Inflammatory macrophage treated with lipopolysaccharide for 4 hours (primary cell): Measurements from ENCODE around the gene NEGR1.

ENCODE experiments used
- DNase-seq: peaks from one replicate; pipeline ENCODE4 v3.0.0-alpha.2; 2020

The NEGR1 gene

DNA sequence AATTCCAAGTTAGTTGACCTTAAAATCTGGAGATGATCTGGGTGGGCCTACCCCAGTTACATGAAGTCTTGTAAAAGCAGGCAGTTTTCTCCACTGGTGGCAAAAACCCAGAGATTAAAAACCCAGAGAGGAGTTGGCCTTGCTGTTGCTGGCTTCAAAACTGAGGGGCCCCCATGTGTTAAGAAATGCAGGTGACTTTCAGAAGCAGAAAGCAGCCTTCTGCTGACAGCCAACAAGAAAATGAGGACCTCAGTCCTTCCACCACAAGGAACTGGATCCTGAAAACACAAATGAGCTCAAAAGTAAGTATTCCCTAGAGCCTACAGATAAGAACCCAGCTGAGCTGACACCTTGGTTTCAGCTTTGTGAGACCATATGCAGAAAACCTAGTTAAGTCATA, 857.8 kb downstream of the NEGR1 start:
- no peak for DNase-seq

DNA sequence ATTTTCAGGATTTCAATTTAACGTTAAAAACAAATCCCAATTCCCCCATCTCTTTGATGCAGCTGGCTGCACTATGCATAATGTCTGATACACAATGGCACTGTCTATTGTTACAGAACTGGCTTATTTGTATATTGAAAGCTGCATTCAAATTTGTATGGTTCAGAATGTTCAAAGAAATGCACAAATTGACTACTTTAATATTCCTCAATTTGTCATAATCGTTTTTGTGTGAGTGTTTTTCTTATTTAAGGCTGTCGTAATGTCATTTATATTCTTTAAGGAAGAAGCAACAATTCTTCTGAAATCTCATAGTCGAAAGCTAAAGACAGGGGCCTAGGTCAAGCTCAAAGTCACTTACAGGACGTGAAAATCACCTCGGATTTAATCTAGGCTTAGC, 860.1 kb downstream of the NEGR1 start:
- no peak for DNase-seq

DNA sequence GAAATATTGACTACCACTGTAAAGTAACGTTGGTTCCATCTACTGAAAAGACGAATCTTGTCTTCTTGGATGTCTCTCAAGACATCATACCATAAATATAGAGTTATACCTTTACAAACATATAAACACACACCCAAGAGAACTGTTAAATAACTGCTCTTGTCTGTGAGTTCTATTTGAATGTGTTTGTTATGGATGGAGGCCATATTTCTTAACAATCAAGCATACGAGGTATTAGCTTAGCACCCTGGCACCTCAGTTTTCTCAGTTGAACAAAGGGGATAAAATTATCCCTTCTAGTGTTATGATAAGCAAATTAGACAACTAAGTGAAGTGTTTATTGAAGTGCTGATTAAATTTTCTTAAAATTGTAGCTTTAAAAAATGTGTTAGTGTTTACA, 864.9 kb downstream of the NEGR1 start:
- no peak for DNase-seq

DNA sequence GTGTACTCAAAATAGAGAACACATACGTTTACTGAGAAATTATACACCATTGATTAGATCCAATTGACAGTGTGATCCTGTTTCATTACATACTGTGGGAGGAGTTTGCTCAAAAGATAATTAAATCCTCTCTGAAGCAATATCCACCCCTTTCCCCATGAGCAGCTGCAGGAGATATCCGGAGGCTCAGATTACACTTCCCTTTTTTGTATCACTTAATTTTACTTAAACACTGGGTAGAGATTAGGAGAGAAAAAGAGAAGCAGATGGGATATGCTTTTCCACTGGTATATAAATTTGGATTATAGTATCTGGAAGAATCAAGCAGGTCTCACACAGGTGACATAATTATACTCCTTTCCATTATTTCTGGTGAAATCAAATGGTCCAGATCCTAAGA, 868.2 kb downstream of the NEGR1 start:
- DNase-seq: peak; percentile 59

DNA sequence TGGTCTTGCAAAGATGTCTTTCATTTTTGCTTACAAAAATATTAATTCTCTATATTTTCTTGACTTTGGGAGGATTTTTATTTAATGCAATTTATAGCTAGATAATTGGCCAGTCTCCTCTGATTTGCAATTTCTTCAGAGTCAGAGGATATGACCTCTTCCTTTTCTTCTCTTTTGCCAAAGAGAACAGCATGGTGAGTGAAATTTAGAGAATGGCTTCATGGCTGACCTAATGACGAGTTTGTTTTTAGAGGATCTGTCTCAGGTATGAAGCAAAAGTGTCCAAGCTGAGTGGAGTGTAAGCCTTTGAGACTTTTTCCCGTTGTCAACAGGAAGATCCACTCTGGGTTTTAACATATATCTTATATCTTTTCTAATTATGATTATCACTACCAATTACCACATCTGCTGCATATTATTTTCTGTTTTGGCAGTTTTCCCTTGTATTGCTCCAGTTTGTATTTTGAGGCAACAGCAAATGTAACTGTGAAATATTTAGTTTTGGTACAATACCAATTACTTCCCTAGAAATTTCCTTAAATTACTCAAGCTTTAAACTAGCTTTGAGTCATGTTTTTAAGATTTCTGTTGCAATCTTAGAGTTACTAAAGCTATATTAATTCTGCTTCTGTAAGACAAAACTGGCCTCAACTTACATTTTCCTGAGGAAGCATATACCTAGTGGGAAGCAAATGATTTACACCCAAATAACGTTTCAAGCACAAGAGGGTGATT, 868.7 kb downstream of the NEGR1 start:
- peak; percentile 87 for DNase-seq

DNA sequence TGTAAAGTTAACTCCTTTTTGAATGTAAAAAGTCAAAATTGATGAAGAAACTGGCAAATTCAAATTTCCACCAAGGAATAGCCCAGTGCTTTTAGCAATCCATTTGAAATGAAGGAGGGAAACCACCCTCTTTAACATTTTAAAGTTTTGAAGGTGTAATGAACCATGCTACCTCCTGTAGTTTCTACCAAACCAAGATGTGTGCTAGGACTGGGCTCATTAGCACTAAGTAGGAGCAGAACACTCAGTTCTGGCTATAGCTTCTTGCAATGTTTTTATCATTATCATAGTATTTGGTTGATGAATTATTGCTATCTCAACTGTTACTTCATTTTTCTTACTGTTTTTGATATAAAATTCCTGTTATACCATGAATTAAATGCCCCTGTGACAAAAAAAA, 882.3 kb downstream of the NEGR1 start:
- no peak for DNase-seq

DNA sequence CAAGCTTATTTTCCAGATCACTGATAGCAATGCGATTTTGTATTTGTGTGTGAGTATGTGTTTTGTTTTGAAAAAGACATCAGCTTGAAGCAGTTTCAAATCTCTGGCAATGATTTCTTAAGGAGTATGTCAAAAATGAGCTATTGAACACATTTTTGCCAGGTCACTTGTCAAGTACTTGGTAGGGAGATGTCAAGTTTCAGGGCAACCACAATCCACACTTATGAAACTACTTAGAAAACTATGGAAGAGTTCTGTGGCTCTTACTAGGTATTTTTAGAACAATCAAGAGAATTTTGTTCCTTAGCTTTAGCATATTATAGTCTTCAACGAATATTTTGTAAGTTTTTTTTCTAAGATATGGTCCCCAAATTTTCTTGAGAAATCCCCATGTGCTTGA, 882.7 kb downstream of the NEGR1 start:
- DNase-seq: no peak

DNA sequence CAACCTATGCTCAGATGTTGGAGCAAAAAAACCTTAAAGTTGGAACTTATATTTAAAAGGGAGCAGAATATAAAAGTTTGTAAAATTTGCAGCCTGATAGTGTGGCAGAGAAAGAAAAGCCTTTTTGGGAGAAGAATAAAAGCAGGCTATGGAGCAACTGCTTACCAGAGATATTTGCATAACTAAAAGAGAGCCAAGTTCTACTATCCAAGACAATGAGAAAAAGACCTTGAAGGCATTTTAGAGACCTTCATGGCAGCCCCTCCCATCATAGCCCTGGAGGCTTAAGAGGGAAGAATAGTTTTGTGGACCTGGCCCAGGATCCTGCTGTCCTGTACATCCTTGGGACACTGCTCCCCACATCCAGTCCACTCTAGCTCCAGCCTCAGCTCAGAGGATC, 889.0 kb downstream of the NEGR1 start:
- DNase-seq: no peak

DNA sequence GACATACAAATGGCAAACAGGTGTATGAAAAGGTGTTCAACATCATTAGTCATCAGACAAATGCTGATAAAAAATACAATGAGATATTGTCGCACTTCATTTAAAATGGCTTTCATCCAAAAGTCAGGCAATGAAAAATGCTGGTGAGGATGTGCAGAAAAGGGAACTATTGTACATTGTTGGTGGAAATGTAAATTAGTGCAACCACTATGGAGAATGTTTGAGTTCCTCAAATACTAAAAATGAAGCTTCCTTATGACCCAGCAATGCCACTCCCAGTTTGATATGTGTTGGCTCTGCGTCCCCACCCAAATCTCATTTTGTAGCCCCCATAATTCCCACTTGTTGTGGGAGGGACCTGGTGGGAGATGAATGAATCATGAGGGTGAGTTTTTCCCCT, 891.8 kb downstream of the NEGR1 start:
- no peak for DNase-seq

DNA sequence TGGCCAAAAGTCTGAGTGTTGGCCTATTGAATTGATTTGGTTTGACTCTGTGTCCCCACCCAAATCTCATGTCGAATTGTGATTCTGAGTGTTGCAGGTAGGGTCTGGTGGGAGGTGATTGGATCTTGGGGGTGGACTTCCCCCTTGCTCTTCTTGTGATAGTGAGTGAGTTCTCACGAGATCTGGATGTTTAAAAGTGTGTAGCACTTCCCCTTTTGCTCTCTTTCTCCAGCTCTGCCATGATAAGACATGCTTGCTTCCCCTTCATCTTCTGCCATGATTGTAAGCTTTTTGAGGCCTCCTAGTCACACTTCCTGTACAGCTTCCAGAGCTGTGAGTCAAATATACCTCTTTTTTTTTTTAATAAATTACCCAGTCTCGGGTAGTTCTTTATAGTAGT, 904.5 kb downstream of the NEGR1 start:
- DNase-seq: no peak

DNA sequence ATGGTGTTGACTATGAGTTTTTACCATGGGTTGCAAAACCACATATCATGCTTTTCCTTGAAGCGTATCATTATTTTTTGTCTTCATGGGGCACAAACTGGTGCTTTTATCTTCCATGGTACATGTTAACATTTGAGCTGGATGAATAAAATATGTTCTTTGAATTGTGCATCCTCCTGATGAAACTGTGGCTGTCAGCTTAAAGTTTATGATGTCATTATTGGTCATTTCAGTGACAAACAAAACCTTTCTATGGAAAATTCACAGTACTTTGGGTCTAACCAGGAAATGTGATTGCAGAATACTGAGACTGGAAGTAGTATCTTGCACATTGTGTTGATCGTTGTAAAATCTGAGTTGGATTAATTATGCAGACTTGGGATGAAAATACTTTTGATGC, 909.8 kb downstream of the NEGR1 start:
- DNase-seq: no peak

DNA sequence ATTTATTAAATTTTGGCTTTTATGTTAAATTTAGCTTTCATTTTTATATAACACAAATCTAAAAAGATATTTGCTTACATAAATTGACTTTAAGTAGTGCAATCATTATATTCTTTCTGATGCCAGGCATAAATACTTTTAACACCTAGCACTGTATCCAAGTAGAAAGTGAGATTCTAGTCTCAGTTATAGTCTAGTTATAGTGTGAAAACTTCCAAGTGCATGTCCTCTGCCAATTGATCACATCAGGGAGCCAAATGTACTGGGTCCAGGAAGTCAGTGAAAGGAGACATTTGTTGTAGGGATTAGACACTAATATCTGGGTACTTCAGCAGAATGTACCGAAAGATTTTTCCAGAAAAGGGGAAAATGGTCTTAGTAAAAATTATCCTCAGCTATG, 910.8 kb downstream of the NEGR1 start:
- DNase-seq: no peak

DNA sequence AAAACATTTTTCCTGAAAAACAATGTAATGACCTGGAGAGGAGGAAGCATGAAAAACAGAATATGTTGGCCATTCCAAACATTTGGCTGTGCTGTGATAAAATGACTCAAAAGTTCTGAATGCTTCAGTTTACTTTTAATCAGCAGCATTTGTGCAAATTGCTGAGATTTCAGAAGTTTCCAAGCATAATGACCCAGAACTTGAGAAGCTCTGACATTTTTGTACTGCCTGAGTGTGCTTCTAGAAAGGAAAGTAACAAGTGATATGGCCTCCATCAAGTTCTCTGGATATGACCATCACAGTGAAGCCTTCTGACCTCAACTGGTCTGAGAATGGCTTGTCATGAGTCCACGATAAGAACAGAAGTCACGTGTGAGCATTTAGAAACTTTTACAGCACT, 918.1 kb downstream of the NEGR1 start:
- DNase-seq: no peak

DNA sequence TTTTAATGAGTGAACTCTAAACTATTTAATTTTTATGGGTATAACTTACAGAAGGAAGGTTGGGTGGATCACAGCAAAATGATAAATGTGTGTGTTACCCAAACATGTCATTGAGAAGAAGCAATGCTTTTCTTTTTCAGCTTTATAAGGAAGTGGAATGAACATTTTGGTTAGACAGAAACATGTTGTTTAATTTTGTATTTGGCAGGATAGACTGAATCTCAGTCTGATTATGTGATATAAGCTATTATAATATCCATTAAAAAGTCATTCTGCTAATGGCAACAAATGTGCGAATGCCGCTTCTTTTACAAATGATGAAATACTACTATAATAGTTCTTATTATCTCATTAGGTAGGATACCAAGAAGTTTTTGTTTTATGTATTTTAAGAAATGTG, 919.6 kb downstream of the NEGR1 start:
- DNase-seq: no peak

DNA sequence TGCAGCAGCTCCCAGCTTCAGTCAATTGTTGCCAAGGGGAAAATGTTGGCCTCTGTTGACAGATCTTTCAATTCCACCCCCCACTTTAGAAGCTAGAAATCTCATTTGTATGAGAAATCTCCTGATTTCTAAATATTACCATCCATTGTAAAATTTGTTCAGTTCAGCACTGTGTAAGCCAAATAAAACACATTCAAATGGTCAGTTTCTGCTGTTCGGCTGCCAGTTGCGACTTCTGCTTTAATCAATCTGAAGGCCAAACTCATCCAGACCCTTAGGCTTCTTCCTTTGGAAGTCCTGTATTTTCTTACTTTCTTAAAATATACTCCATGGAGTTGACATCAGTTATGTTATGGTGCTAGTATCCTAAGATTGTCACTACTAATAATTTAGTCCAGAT, 920.3 kb downstream of the NEGR1 start:
- DNase-seq: no peak

DNA sequence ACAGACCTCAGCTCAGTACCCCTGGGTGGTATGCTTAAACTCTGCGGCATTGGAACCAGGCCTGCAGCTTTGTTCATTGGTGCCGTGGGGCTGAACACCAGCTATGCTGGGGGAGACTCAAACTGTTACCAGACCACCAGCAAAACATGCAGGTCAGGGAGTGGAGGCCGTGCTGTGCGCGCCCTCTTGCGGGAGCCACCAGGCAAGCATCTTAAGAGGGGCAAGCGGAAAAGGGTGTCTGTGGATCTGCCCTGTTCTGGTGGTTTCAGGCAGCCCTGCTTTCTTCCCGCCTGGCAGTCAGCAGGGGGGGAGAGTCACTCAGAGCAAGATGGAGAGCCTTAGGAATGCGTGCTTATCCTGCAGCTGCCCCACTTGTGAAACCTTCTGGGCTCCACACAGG, 924.6 kb downstream of the NEGR1 start:
- no peak for DNase-seq

DNA sequence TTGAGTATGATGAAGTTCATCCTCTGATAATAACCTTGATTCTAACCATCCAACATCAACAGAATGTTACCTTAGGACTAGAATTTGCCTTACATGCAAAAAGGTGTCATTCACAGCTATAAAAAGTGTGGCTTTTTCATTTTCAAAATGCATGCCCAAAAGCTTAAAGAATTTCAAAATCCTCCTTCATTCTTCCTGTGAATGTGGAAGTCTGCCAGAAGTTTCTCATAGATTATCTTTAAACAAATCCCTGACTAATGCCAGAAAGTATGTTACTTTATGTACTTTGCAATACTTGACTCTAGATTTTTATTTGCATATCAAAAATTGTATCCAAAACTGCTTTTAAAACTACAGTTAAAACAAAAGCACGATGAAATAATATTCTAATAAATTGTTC, 930.9 kb downstream of the NEGR1 start:
- DNase-seq: no peak

DNA sequence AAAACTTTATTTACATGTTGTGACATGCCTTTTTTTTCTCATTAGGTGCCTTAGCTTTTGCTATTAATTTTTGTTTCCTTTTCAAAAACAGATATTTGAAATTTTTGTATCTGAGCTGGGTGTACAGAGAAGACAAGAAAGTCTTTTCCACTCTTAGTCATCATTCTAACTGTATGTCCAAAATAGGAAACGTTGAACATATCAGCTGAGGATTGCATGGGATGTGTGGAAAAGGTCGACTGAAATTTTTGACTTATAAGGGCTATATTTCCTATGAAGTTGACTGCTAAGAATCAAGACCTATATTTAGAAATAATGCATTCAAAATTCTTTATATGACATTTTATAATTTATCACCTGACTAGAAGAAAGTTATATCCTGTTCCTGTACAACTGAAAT, 931.5 kb downstream of the NEGR1 start:
- DNase-seq: no peak

DNA sequence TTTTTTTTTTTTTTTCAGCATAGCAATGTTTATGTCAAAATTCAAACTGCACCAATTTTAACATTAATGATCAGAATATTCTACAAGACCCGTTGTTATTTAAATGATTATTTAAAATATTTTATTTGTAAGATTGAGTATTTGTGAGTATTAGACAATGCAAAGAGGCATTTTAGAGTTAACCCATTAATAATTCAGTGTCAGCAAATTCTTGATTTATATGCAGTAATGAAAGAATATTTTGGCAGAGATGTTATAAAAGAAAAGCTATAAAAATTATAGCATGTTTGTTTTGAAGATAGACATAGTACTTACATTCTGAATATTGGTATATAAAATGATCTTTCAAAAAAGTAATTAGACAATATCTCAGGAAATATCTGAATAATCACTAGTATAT, 932.0 kb downstream of the NEGR1 start:
- DNase-seq: no peak
